Hepatocyte (in vitro differentiated cells): ENCODE results near the gene CSTPP1. TPM values are rescaled to one million over a fixed set of nuclear protein-coding genes. Genes with fewer than 3 reads are reported as not detected.

Experiments
- DNase-seq: peaks from one replicate; pipeline ENCODE4 v3.0.0-alpha.2; 2016; ENCODE audit warnings: low spot score
- H2AFZ ChIP-seq: fragments of 200-600 bp; sonication (generic); 2 replicates; pipeline ENCODE4 v1.6.0; 2016; ENCODE audit warnings: antibody characterized with exemption, mild to moderate bottlenecking
- H3K27ac ChIP-seq: fragments of 200-600 bp; sonication (generic); 2 replicates; pipeline ENCODE4 v1.5.1; 2016; ENCODE audit warnings: mild to moderate bottlenecking
- H3K27me3 ChIP-seq: fragments of 200-600 bp; sonication (generic); 2 replicates; pipeline ENCODE4 v1.6.1; 2016
- H3K36me3 ChIP-seq: fragments of 200-600 bp; sonication (generic); replicated peaks from 2 replicates; pipeline ENCODE4 v1.5.1; 2016; ENCODE audit warnings: low read depth; ENCODE audit not compliant: insufficient read depth
- H3K4me1 ChIP-seq: fragments of 200-600 bp; sonication (generic); 2 replicates; pipeline ENCODE4 v1.5.1; 2016; ENCODE audit warnings: mild to moderate bottlenecking, moderate library complexity; ENCODE audit not compliant: insufficient read depth
- H3K4me2 ChIP-seq: fragments of 200-600 bp; sonication (generic); 2 replicates; pipeline ENCODE4 v1.6.0; 2016
- H3K4me3 ChIP-seq: fragments of 200-600 bp; sonication (generic); 2 replicates; pipeline ENCODE4 v1.5.1; 2016; ENCODE audit warnings: mild to moderate bottlenecking
- H3K79me2 ChIP-seq: fragments of 200-600 bp; sonication (generic); 2 replicates; pipeline ENCODE4 v1.6.0; 2017; ENCODE audit warnings: mild to moderate bottlenecking
- H3K9me2 ChIP-seq: fragments of 200-600 bp; sonication (generic); replicated peaks from 2 replicates; pipeline ENCODE4 v1.6.0; 2017; ENCODE audit warnings: mild to moderate bottlenecking; ENCODE audit not compliant: insufficient read depth
- H3K9me3 ChIP-seq: fragments of 200-600 bp; sonication (generic); 2 replicates; pipeline ENCODE4 v1.5.1; 2016; ENCODE audit warnings: low read depth, mild to moderate bottlenecking
- H4K20me1 ChIP-seq: fragments of 200-600 bp; sonication (generic); 2 replicates; pipeline ENCODE4 v1.6.0; 2016; ENCODE audit warnings: mild to moderate bottlenecking; ENCODE audit not compliant: insufficient read depth, poor library complexity, severe bottlenecking
- CTCF ChIP-seq: fragments of 200-600 bp; sonication (generic); IDR thresholded peaks from 2 replicates; pipeline ENCODE4 v1.5.1; 2016; ENCODE audit warnings: antibody characterized with exemption, mild to moderate bottlenecking; ENCODE audit not compliant: poor library complexity
- EZH2 ChIP-seq: fragments of 200-600 bp; sonication (generic); IDR thresholded peaks from 2 replicates; pipeline ENCODE4 v1.6.1; 2016; ENCODE audit warnings: antibody characterized with exemption, mild to moderate bottlenecking, borderline replicate concordance
- EZH2phosphoT487 ChIP-seq: fragments of 200-600 bp; sonication (generic); IDR thresholded peaks from one replicate; pipeline ENCODE4 v1.6.1; 2018; ENCODE audit warnings: antibody characterized with exemption, mild to moderate bottlenecking, low read depth, moderate library complexity; ENCODE audit not compliant: unreplicated experiment, severe bottlenecking
- WGBS: methylation state at CpG from one replicate; pipeline ENCODE4 v1.1.6; 2016; ENCODE audit warnings: low lambda C conversion rate; ENCODE audit errors: missing lambda C conversion rate; 5-methylcytosine and 5-hydroxymethylcytosine counted together
- polyA plus RNA-seq: library from polyadenylated mRNA; unstranded; fragments of >200 nt; fragmentation: Nextera tagmentation; extraction: Ambion mirVana; gene quantifications from 2 replicates; pipeline ENCODE4 v1.2.1, GENCODE V29; 2016
- total RNA-seq: library from RNA; depleted of rRNA; stranded (reverse); fragments of >200 nt; gene quantifications from 2 replicates; pipeline ENCODE4 v1.2.3, GENCODE V29; 2014

Gene CSTPP1
- total and polyA plus RNA-seq, 2 experiments from 2014 or later = 23.0 to 44.3 TPM

GRCh38 chr11:46977038-46977813 lies 40.7 kb downstream of the CSTPP1 start:
- H3K27me3 ChIP-seq = no peaks in the 10 kb centered on the region
- no peaks in the 10 kb centered on the region for H3K9me2 ChIP-seq
- TF ChIP-seq EZH2 (no peak), EZH2phosphoT487 (no peak), CTCF (no peak)
- peak overlapping the region; percentile 31 for H2AFZ ChIP-seq
- H3K4me1 ChIP-seq = peaks cover 31% of the 10 kb centered on the region
- H3K79me2 ChIP-seq = peaks cover 8% of the 10 kb centered on the region
- H3K4me2 ChIP-seq = peak overlapping the region; percentile 1
- H3K27ac ChIP-seq = peak overlapping the region; percentile 63
- DNase-seq = no peak
- no peak overlapping the region for H3K4me3 ChIP-seq
- no peaks in the 10 kb centered on the region for H3K9me3 ChIP-seq
- no peaks in the 10 kb centered on the region for H4K20me1 ChIP-seq
- no peaks in the 10 kb centered on the region for H3K36me3 ChIP-seq
- 46% methylated on average over 7 of the region's 7 CpGs for WGBS

DNA sequence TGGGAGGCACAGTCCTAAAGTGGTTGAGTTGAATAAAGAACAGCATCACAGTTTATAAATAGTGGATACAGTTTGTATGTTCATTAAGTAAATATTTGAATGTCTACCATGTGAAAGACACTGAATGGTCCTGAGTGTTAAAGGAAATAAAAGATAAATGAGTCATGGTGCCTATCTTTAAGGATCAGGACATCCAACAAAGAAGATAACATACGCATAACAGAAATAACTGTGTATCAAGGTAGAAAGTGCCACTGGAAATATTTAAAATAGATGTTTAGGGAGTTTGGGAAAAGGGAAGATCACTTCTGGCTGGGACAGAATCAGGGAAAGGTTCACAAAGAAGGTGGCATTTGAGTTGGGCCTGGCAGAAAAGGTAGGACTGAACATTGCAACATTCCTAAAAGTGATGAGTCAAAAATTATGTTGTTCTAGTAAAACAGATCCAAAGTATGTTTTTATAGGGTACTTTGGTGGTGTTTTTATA lies 41.5 kb downstream of the CSTPP1 start:
- H4K20me1 ChIP-seq = no peaks in the 10 kb centered on the region
- peaks cover 23% of the 10 kb centered on the region for H3K4me1 ChIP-seq
- TF ChIP-seq EZH2phosphoT487 = no peak
- no peak for TF ChIP-seq CTCF
- no peak for TF ChIP-seq EZH2
- peak overlapping the region; percentile 63 for H3K27ac ChIP-seq
- H3K4me2 ChIP-seq = no peak overlapping the region
- peaks cover 8% of the 10 kb centered on the region for H3K79me2 ChIP-seq
- H3K4me3 ChIP-seq = no peak overlapping the region
- H3K27me3 ChIP-seq = no peaks in the 10 kb centered on the region
- H3K36me3 ChIP-seq = no peaks in the 10 kb centered on the region
- H2AFZ ChIP-seq = no peak overlapping the region
- DNase-seq = no peak
- H3K9me3 ChIP-seq = no peaks in the 10 kb centered on the region
- no peaks in the 10 kb centered on the region for H3K9me2 ChIP-seq
- WGBS = 50% methylated on average over 1 of the region's 1 CpG

DNA sequence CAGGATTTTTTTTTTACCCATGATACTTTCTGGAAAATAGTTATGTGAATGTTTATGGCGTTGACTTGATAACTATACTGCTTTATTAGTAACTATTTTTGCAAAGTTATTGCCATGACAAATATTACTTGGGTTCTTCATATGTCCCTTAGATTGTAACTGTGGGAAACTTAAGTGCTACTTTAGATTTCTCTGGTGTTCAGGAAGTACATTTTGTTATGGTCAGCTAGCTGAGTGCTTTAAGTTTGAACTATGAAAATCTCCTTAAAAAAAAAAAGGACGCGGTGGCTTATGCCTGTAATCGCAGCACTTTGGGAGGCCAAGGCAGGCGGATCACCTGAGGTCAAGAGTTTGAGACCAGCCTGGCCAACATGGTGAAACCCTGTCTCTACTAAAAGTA lies 42.8 kb downstream of the CSTPP1 start:
- H3K4me3 ChIP-seq = no peak overlapping the region
- H3K9me3 ChIP-seq = no peaks in the 10 kb centered on the region
- no peak for DNase-seq
- peaks cover 18% of the 10 kb centered on the region for H3K4me1 ChIP-seq
- H3K9me2 ChIP-seq = no peaks in the 10 kb centered on the region
- H3K27ac ChIP-seq = no peak overlapping the region
- no peak overlapping the region for H2AFZ ChIP-seq
- no peaks in the 10 kb centered on the region for H4K20me1 ChIP-seq
- 95% methylated on average over 5 of the region's 5 CpGs for WGBS
- no peak overlapping the region for H3K4me2 ChIP-seq
- TF ChIP-seq EZH2phosphoT487 = no peak
- no peak for TF ChIP-seq EZH2
- TF ChIP-seq CTCF = no peak
- H3K36me3 ChIP-seq = no peaks in the 10 kb centered on the region
- peaks cover 4% of the 10 kb centered on the region for H3K79me2 ChIP-seq
- H3K27me3 ChIP-seq = no peaks in the 10 kb centered on the region
